D341Med (cell line): ENCODE measurements around the gene TBC1D22A.

Source experiments
- DNase-seq: peaks from one replicate; pipeline ENCODE4 v3.0.0; 2012; ENCODE audit warnings: low spot score

Gene TBC1D22A

DNA sequence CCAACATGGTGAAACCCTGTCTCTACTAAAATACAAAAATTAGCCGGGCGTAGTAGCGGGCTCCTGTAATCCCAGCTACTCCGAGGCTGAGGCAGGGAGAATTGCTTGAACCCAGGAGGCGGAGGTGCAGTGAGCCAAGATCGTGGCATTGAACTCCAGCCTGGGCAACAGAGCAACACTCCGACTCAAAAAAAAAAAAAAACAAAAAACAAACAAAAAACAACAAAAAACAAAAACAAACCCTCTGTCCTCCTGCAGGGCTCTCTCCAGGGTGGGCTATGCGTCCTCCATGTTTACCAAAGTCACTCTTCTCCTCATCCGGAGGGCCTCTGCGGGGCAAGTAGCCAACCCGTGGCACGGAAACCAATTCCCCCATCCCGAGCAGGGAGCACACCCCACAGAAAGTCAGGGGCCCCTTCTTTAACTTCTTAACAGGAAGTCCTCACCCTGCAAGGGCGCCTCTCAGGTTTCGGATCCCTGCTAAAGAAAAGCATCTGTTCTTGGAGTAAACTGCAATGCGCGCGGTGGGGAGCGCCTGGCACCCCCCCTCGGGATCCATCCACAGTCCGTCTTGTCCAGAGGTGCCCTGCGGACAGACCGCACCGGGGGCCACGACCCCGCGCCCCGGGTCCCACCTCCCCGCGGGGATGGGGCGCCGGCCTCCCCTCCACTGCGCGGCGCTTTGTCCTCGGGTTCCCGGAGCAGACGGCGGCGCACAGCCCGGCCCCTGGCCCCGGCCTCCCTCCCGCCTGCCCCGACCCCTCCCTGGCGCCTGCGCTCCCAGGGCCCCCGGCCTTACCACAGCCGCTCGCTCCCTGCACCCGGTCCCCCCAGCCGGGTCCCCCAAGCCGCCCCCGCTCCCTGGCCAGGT is 25.1 kb upstream of the TBC1D22A start:
- peak; percentile 86 for DNase-seq

GRCh38 chr22:46737976-46738646 is 24.3 kb upstream of the TBC1D22A start, which contains the start of gene CERK:
Gene CERK (minus strand): TSS chr22:46738252. CDS start chr22:46738148, 104 bp downstream.
- DNase-seq, result peak; percentile 92

- no peak for DNase-seq
These were observed 23.8 kb upstream of the TBC1D22A start for GRCh38 chr22:46738647-46739093.

GRCh38 chr22:46739094-46739870 is 23.2 kb upstream of the TBC1D22A start:
- DNase-seq, result peak; percentile 70

DNA sequence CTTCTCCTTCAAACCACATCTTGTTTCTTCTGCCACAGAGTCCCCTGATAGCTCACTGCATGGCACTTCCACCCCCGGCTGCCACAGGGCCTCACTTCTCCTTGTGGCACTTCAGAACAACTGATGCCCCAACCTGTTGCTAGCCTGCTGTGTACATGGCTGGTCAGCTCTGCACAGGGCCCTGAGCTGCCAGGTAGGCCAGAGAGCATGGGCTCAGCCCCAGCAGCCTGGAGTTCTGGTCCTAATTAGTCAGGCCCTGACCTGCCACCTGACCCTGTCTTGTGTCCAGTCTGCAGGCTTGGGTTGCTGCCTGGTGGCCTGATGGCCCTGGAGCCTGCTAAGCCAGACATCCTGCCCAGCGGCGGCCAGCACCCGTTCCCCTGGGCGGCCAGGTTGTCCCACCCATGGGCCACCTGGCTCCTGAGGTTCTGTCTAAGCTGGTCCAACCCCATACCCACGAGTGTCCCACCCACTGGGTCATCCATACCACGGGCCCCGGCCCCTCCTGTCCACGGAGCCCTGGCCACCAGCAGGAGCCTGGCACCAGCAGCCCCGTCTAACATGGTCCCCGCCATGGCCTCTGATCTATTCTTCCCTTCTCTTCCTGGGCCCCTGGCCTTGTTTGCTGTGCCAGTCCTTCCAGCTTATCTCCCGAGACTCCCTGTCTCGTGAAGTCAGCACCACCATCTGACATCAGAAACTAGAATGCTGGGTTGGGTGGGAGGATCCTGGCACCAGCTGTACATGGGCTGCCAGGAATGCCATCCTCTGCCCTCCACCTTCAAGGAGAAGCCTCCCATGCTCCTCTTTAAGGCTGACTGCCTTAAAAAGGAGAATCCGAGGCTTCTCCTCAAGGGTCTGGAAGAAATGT is 21.3 kb upstream of the TBC1D22A start:
- no peak for DNase-seq

DNA sequence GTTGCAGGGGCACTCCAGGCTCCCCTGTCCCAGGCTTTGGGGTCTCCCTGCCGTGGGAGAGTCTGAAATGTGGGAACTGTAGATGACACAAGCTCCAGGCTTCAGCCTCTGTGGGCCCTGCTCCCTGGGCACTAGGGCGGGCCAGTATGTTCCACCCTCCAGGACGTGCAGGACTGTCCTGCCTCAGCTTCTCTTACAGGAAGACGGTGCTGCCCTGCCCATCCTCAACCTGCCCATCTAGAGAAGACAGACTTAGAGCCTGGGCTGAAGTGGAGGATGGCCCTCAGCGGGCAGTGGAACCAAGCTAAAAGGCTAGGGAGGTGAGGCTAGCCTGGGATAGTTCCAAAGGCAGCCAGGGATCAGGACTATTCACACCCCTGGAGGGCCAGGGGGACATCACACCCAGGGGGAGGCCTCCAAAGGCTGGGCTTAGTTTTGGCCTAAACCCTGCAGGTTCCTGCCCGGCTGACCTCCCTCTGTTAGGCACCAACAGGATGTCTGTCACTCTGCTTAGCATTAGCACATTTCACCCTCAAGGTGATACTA is 20.4 kb upstream of the TBC1D22A start:
- no peak for DNase-seq

- DNase-seq, result no peak
These were observed 19.8 kb upstream of the TBC1D22A start for GRCh38 chr22:46742576-46743221.

- DNase-seq, result no peak
These were observed 17.9 kb upstream of the TBC1D22A start for GRCh38 chr22:46744581-46744980.

DNA sequence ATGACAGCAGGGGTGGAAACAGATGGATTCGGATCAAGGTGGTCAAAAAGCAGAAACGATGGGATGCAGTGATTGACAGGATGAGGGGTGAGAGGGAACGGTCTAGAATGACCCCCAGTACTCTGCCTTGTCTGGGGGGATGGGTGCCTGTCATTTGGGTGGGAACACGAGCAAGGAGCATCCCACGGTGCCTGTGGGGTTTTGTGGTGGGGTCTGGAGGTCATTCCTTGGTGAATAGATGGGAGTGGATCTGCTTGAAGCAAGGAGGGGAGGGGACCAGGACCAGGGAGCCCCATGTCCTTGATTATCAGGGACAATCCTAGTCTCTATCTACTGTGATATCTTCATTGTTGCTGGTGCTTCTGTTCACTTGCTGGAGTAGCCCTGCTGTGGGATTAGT is 16.3 kb upstream of the TBC1D22A start:
- DNase-seq, result no peak

DNA sequence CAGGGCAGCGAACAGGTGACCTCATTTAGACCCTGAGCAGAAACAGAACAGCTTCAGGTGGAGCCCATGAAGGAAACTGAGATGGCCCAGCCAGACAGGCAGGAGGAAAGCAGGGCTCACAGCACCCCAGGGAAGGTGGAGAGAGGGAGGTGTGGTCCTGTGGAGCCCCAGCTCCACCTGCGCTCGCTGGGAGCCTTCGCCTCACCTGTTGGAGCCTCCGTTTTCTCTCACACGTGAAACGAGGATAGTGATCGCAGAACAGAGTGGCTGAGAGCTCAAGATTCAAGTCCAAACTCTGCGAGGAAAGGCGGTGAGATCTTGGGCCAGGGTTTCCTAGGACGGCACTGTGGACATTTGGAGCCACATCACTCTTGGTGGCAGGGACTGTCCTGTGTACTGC is 15.8 kb upstream of the TBC1D22A start:
- DNase-seq, result no peak

DNA sequence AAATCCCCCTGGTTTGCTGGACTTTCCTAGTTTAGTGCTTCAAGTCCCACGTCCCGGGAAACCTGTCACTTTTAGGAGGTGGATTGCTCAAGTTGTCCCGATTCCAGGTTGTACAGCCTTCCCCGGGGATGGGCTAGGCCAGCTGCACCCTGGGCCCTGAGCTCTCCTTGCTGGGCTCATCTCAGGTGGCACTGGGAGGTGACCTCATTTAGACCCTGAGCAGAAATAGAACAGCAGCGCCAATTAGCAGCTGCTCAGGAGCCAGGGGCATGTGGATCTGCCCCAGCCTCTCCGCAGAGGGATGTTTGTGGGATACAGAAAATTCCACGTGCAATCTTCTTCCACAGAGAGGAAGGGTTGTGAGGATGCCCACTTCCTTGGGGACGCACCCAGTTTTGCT is 14.8 kb upstream of the TBC1D22A start:
- DNase-seq, result no peak

DNA sequence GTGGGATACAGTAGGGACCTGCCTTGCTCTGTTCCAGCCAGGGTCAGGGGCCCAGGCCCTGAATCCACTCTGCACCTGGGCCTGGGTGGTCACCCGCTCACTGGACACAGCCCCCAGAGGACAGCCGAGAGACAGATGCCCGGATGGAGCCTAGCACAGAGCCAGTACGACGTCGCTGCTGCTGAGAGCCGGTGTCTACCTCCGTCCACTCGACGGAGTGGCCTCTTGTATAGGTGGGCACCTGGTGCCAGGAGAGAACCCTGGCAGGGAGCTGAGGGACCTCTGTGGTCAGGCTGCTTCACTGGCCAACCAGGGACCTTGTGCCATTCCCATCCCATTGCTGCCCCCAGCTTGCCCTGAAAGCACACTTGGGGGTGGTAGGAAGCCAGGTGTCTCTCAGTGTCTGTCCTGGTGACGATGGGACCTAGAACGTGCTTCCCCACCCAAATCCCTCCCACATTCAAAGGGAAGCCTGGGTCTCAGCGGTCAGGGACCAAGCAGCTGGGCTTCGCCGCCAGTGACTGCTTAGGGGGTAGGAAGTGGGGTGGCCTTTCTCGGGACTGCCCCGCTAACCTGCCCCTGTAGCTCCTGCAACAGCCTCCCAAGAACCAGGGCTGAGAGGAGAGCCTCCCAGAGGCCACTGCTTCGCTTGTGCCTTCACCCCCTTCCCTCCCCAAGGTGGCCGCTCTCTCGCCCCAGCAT is 14.1 kb upstream of the TBC1D22A start:
- DNase-seq, result no peak

DNA sequence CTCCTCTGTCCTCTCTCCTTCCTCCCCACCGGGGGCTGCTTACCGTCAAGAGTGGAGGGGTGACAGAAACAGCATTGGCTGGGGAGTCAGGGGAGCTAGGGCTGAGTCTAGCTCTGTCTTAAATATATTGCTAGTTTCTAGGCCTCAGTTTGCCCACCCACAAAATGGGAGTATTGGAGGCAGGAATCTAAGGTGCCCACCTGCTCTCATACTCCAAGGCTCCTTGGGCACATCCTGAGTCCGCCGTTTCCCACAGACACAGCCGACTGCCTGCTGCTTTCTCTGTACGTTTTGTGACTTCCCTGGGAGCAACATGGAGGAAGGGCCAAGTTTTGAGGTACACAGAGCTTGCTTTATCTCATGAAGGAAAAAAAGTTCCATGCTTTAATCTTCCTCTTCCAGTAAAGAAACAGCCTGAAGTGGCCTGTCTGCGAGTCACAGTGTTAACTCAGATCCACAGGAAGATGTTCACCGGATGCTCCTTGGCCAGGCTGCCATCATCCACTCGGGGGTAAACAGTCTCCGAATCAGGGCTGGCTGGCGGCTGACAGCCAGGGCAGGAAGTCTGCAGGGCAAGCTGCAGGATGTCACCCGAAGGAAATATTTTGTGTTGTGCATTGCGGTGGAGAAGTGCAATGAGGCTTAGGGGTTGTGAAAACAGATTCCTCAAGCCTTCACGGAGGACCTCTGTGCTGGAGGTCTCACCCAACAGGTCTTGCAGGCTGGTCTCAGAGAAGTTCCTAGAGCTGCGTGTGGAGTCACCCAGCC is 13.4 kb upstream of the TBC1D22A start:
- no peak for DNase-seq

DNA sequence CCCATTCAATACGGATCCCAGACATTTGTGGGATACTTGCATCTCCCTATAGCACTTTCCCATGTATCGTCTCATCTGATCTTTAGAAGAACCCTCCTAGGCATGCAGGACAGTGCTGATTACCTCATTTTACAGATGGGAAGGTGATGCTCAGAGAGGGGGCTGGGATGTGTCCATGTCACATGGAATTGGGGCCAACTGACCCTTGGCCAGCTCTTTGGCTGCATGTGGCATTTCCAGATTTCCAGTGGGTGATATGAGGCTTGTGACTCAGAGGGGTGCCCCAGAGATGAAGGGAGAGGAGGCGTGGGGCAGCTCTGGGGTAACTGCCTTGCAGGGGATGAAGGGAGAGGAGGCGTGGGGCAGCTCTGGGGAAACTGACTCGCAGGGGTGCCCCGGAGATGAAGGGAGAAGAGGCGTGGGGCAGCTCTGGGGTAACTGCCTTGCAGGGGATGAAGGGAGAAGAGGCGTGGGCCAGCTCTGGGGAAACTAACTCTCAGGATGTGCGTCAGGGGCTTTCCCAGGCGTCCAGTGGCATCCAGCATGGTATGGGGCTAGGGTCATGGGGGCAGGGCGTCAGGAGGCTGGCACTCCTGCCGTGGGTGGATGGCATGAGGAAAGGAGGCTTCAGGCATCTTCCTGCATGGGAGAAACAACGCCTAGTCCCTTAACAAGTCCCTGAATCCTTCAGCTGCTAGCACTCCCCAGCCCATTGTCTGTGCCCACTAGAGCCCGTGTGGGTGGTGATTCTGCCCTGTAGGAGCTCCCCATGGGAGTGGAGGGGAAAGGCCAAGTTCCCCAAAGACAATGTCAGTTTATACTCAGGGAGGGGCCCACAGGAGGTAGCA is 12.5 kb upstream of the TBC1D22A start:
- DNase-seq, result no peak

GRCh38 chr22:46750530-46750800 is 12.0 kb upstream of the TBC1D22A start:
- no peak for DNase-seq

DNA sequence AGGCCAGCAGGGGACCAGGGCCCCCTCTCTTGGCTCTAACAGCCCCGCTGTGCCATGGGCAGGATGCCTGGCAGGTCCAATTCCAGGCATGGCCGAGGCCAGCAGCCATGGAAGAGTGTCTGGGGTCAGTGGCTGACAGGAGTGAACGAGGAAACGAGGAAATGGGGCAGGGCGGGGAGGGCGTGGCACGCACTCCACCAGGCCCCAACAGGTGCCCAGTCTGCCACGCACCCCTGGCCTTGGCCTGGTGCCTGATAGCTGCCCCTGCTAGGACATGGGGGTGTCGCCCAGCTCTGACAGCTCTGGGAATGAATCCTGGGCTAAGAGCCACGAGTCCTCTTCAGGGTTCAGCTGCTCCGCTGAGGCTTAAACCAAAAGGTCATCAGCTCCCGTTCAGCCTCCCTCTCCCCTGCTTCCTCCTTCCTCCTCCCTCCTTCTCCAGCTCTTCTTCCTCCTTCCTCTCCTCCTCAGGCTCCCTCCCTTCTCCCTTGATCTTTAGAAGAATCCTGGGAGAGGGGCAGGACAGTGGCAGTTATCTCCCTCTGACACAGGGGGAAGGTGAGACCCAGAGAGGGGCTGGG is 11.5 kb upstream of the TBC1D22A start:
- no peak for DNase-seq

GRCh38 chr22:46752286-46752987 is 10.0 kb upstream of the TBC1D22A start:
- DNase-seq, result no peak

DNA sequence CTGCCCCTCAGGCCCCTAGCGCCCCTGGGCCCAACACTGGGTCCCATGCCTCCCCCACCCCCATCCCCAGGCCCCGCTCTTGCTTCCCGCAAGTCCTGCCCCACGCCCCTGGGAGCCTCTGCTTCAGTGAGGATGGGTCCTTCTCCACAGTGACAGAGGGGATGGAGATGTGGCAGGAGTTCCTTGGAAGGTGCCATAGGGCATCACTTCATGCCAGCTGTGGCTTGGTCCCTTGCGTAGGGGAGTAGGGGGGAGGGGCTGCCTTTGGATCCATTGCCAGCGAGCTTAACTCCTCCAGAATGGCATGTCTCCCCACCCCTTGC is 9.5 kb upstream of the TBC1D22A start:
- DNase-seq, result no peak
